K562 (cell line): Measurements from ENCODE around the gene SLC35E3. TPM values are rescaled to one million over a fixed set of nuclear protein-coding genes. Genes with fewer than 3 reads are reported as not detected.

Source experiments
- BCL6 ChIP-seq: fragments of 250-450 bp; sonication (Bioruptor Pico); IDR thresholded peaks from 2 replicates; pipeline ENCODE4 v1.4.0; 2020
- CCNT2 ChIP-seq: IDR thresholded peaks from 2 replicates; pipeline ENCODE4 v1.6.1; 2011; ENCODE audit warnings: borderline replicate concordance, low read depth, mild to moderate bottlenecking, moderate library complexity, mixed read lengths, low read length; ENCODE audit not compliant: insufficient read length; ENCODE audit errors: extremely low read depth
- E2F3 ChIP-seq: fragments of 250-450 bp; sonication (Bioruptor Pico); IDR thresholded peaks from 2 replicates; pipeline ENCODE4 v1.4.0; 2020; ENCODE audit warnings: mild to moderate bottlenecking
- ELF4 ChIP-seq: fragments of 450-650 bp; formaldehyde crosslinking; IDR thresholded peaks from 2 replicates; pipeline ENCODE4 v1.4.0; 2022; ENCODE audit warnings: missing genetic modification characterization
- FOXJ2 ChIP-seq: fragments of 200-800 bp; sonication (Bioruptor generic); IDR thresholded peaks from 2 replicates; pipeline ENCODE4 v1.6.1; 2016; ENCODE audit warnings: missing genetic modification characterization, missing compliant biosample characterization
- GABPA ChIP-seq: fragments of 200-800 bp; sonication (Bioruptor generic); conservative IDR thresholded peaks from 2 replicates; pipeline ENCODE4 v1.6.1; 2016; ENCODE audit warnings: low read depth, missing genetic modification characterization, missing compliant biosample characterization
- GATA2 ChIP-seq: sonication (generic); formaldehyde crosslinking; IDR thresholded peaks from 2 replicates; pipeline ENCODE4 v1.4.0; 2020; ENCODE audit warnings: mild to moderate bottlenecking, missing genetic modification reagents
- HDAC6 ChIP-seq: IDR thresholded peaks from 2 replicates; pipeline ENCODE4 v1.6.1; 2012; ENCODE audit warnings: low read depth, mild to moderate bottlenecking, control low read depth, inconsistent platforms, low read length, moderate library complexity
- ILF3 ChIP-seq: fragments of 450-650 bp; IDR thresholded peaks from 2 replicates; pipeline ENCODE4 v1.6.1; 2018; ENCODE audit warnings: antibody characterized with exemption, mild to moderate bottlenecking, moderate library complexity, borderline replicate concordance
- KAT2B ChIP-seq: IDR thresholded peaks from one replicate; pipeline ENCODE4 v1.6.1; 2012; ENCODE audit warnings: low read depth, mild to moderate bottlenecking, control low read depth, inconsistent platforms, low read length, moderate library complexity
- KLF1 ChIP-seq: fragments of 450-650 bp; IDR thresholded peaks from 2 replicates; pipeline ENCODE4 v1.6.1; 2016; ENCODE audit warnings: missing genetic modification characterization, missing compliant biosample characterization
- NFATC3 ChIP-seq: fragments of 450-650 bp; IDR thresholded peaks from 2 replicates; pipeline ENCODE4 v1.6.1; 2017; ENCODE audit warnings: mild to moderate bottlenecking
- NONO ChIP-seq, 2 experiments: fragments of 200-400 bp in 1 of 2; fragments of 450-650 bp in 1 of 2; formaldehyde crosslinking in 1 of 2; IDR thresholded peaks; 2 replicates each; pipeline ENCODE4 v1.6.1; 2017; ENCODE audit warnings: low read depth in 2 of 2, mild to moderate bottlenecking in 2 of 2, moderate library complexity in 2 of 2, low read length in 1 of 2
- PHB ChIP-seq: fragments of 250-450 bp; sonication (Bioruptor Pico); IDR thresholded peaks from 2 replicates; pipeline ENCODE4 v1.5.0; 2021
- POLR2AphosphoS2 ChIP-seq: IDR thresholded peaks from 2 replicates; pipeline ENCODE4 v1.6.1; 2012; ENCODE audit warnings: low read length, improper control_type of control experiment
- PPARD ChIP-seq: fragments of 250-450 bp; sonication (Bioruptor Pico); IDR thresholded peaks from 2 replicates; pipeline ENCODE4 v1.8.0; 2022; ENCODE audit warnings: inconsistent platforms, mild to moderate bottlenecking, moderate library complexity
- PTRF ChIP-seq: fragments of 450-650 bp; IDR thresholded peaks from 2 replicates; pipeline ENCODE4 v1.6.1; 2016; ENCODE audit warnings: mild to moderate bottlenecking, missing genetic modification characterization, missing compliant biosample characterization
- STAG1 ChIP-seq: sonication (generic); formaldehyde crosslinking; IDR thresholded peaks from 2 replicates; pipeline ENCODE4 v1.5.0; 2020; ENCODE audit warnings: missing genetic modification reagents, borderline replicate concordance
- TFAM ChIP-seq: fragments of 250-450 bp; sonication (Bioruptor Pico); conservative IDR thresholded peaks from 2 replicates; pipeline ENCODE4 v1.5.0; 2021; ENCODE audit warnings: mild to moderate bottlenecking, moderate library complexity
- XRCC5 ChIP-seq: fragments of 200-400 bp; formaldehyde crosslinking; IDR thresholded peaks from 2 replicates; pipeline ENCODE4 v1.6.1; 2017; ENCODE audit warnings: low read depth, mild to moderate bottlenecking, low read length
- ZFX ChIP-seq: sonication (generic); formaldehyde crosslinking; IDR thresholded peaks from 2 replicates; pipeline ENCODE4 v1.8.0; 2022; ENCODE audit warnings: mild to moderate bottlenecking, missing genetic modification reagents, moderate library complexity
- ZNF175 ChIP-seq: fragments of 200-800 bp; sonication (Bioruptor generic); IDR thresholded peaks from 2 replicates; pipeline ENCODE4 v1.6.1; 2016; ENCODE audit warnings: low read depth, mild to moderate bottlenecking, missing genetic modification characterization, missing compliant biosample characterization
- ZNF239 ChIP-seq: fragments of 250-450 bp; sonication (Bioruptor Pico); IDR thresholded peaks from 2 replicates; pipeline ENCODE4 v1.4.0; 2020; ENCODE audit warnings: mild to moderate bottlenecking
- ZNF282 ChIP-seq: sonication (generic); formaldehyde crosslinking; IDR thresholded peaks from 2 replicates; pipeline ENCODE4 v1.8.1; 2023; ENCODE audit warnings: missing genetic modification reagents
- ZNF347 ChIP-seq: fragments of 450-650 bp; formaldehyde crosslinking; IDR thresholded peaks from 2 replicates; pipeline ENCODE4 v1.4.0; 2020; ENCODE audit warnings: low read depth, mild to moderate bottlenecking, moderate library complexity
- ZNF507 ChIP-seq: conservative IDR thresholded peaks from 2 replicates; pipeline ENCODE4 v1.6.1; 2017; ENCODE audit warnings: missing genetic modification characterization, missing compliant biosample characterization
- ZNF589 ChIP-seq: fragments of 200-800 bp; sonication (Bioruptor generic); IDR thresholded peaks from 2 replicates; pipeline ENCODE4 v1.6.1; 2016; ENCODE audit warnings: low read depth, missing genetic modification characterization, missing compliant biosample characterization
- ZNF644 ChIP-seq: fragments of 200-800 bp; sonication (Bioruptor generic); IDR thresholded peaks from 2 replicates; pipeline ENCODE4 v1.6.1; 2016; ENCODE audit warnings: low read depth, missing genetic modification characterization, missing compliant biosample characterization
- polyA plus RNA-seq, 8 experiments: library from polyadenylated mRNA; depleted of rRNA in 4 of 8; stranded (reverse) in 5 of 8; unstranded in 3 of 8; fragments of >200 nt; fragmentation: Nextera tagmentation in 2 of 8; fragmentation: Illumina TruSeq in 1 of 8; extraction: Ambion mirVana in 2 of 8; extraction: Trizol in 1 of 8; gene quantifications; 2 replicates each; pipeline versions ENCODE4 v1.2.1 to v1.2.3, GENCODE V29; 2011 to 2014; ENCODE audit warnings: inconsistent platforms in 1 of 8, missing spikeins in 1 of 8
- total RNA-seq, 7 experiments: library from RNA; depleted of rRNA in 6 of 7; stranded (reverse); fragments of >200 nt in 6 of 7; fragmentation: Illumina TruSeq in 2 of 7; extraction: Trizol in 2 of 7; gene quantifications; 2 replicates each; pipeline versions ENCODE4 v1.2.1 to v1.2.3, GENCODE V29; 2011 to 2021; ENCODE audit warnings: low replicate concordance in 1 of 7
- TF ChIP-seq, protein P1 (sequence below): sonication (generic); formaldehyde crosslinking; IDR thresholded peaks from 2 replicates; pipeline ENCODE4 v1.8.0; 2022; ENCODE audit warnings: mild to moderate bottlenecking, missing genetic modification reagents, borderline replicate concordance

Gene SLC35E3
- total and polyA plus RNA-seq, 9 of the 15 experiments (the other 6 are each of a cell fraction or from before 2014, with no cell fraction given) = 1.2 to 5.9 (median 3.8) TPM

DNA sequence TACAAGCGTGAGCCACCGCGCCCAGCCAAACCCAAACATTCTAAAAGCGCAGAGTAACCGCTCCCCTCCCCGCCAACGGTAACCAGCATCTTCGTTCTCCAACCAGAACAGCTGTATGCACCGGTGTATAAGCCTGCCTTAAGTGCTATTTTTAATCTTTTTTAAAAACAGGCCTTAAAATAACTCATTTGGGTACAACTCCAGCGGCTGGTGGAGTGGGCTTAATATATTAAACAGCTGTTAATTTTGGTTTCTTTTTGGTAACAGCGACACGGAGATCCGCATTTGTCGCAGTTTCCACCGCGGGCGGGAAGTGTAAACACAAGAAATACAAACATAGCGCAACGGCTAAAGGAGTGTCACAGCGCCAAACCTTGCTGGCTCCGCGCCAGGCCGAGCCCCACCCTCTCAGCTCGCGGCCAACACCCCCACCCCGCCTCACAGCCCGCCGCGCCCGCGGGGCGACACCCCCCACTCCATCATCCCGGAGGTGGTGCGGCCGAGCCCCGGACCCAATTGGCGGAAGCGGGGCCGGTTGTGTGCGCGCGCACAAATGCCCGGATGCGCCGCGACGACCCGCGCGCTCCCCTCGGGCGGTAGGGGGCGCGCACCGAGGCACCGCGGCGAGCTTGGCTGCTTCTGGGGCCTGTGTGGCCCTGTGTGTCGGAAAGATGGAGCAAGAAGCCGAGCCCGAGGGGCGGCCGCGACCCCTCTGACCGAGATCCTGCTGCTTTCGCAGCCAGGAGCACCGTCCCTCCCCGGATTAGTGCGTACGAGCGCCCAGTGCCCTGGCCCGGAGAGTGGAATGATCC is 61.8 kb downstream of the SLC35E3 start, which contains the start of gene MDM2 (continued):
- TF ChIP-seq, protein P1, sequence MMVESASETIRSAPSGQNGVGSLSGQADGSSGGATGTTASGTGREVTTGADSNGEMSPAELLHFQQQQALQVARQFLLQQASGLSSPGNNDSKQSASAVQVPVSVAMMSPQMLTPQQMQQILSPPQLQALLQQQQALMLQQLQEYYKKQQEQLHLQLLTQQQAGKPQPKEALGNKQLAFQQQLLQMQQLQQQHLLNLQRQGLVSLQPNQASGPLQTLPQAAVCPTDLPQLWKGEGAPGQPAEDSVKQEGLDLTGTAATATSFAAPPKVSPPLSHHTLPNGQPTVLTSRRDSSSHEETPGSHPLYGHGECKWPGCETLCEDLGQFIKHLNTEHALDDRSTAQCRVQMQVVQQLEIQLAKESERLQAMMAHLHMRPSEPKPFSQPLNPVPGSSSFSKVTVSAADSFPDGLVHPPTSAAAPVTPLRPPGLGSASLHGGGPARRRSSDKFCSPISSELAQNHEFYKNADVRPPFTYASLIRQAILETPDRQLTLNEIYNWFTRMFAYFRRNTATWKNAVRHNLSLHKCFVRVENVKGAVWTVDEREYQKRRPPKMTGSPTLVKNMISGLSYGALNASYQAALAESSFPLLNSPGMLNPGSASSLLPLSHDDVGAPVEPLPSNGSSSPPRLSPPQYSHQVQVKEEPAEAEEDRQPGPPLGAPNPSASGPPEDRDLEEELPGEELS = 0 out of 2 replicates have a peak, but pooled peaks have one; percentile 34
- TF ChIP-seq TFAM (CRISPR knock-in tag) (no peak), KAT2B (peak; percentile 64), ZNF282 (no peak), ELF4 (CRISPR knock-in tag) (peak; percentile 51; the same call in 1 of the 2 replicates), KLF1 (tag) (peak; percentile 45; the same call in 1 of the 2 replicates), BCL6 (CRISPR knock-in tag) (no peak), ZNF589 (CRISPR knock-in tag) (peak; percentile 72), PHB (no peak), STAG1 (CRISPR knock-in tag) (no peak), ZFX (CRISPR knock-in tag) (peak; percentile 96), GATA2 (no peak), ILF3 (no peak; the same call in 1 of the 2 replicates), PTRF (no peak), HDAC6 (no peak), E2F3 (no peak), NONO (IDR thresholded peaks at IDR 0.05; ENCODE audit: low read depth in 2 of 2, low read length in 1 of 2) (peak; percentile 20 to 56; a peak in 2 of 4 replicates), PPARD (no peak), GABPA (tag) (peak; percentile 76), CCNT2 (peak; percentile 95), ZNF347 (CRISPR knock-in tag) (no peak), ZNF175 (CRISPR knock-in tag) (peak; percentile 46; the same call in 1 of the 2 replicates), ZNF644 (tag) (no peak), ZNF507 (tag) (no peak), POLR2AphosphoS2 (no peak; the same call in 1 of the 2 replicates), NFATC3 (peak; percentile 44; the same call in 1 of the 2 replicates), FOXJ2 (tag) (peak; percentile 87), ZNF239 (CRISPR knock-in tag) (0 out of 2 replicates have a peak, but pooled peaks have one; percentile 18), XRCC5 (peak; percentile 60; the same call in 1 of the 2 replicates)
